Activated naive CD8-positive, alpha-beta T cell treated with anti-CD3 and anti-CD28 coated beads, Interleukin-2, amount 50 U/mL, for 16 hours (primary cell): Measurements from ENCODE around the gene MRM3.
"Not testable (repeated sequence)": the region's sequence is repeated elsewhere in the genome, so short reads cannot be mapped to it uniquely, and the experiment has no call there.

Experiments
- DNase-seq: peaks from one replicate; pipeline ENCODE4 v3.0.0-alpha.2; 2020; ENCODE audit warnings: low read depth, low spot score

MRM3 gene

GRCh38 chr17:825216-825615 lies 43.1 kb downstream of the MRM3 start:
- no peak for DNase-seq

GRCh38 chr17:826778-827177 lies 44.6 kb downstream of the MRM3 start:
- no peak for DNase-seq

- no peak for DNase-seq
Observed at GRCh38 chr17:828761-829160, 46.6 kb downstream of the MRM3 start.

GRCh38 chr17:829614-830013 lies 47.5 kb downstream of the MRM3 start:
- DNase-seq = not testable (repeated sequence)

- DNase-seq = no peak
Observed at GRCh38 chr17:830381-830780, 48.2 kb downstream of the MRM3 start.

GRCh38 chr17:830950-831349 lies 48.8 kb downstream of the MRM3 start:
- DNase-seq = no peak

- no peak for DNase-seq
Observed at GRCh38 chr17:834136-834535, 52.0 kb downstream of the MRM3 start.

- no peak for DNase-seq
Observed at GRCh38 chr17:835263-835662, 53.1 kb downstream of the MRM3 start.

GRCh38 chr17:835721-836120 lies 53.6 kb downstream of the MRM3 start:
- not testable (repeated sequence) for DNase-seq

GRCh38 chr17:836151-836550 lies 54.0 kb downstream of the MRM3 start:
- no peak for DNase-seq

GRCh38 chr17:838486-838885 lies 56.3 kb downstream of the MRM3 start:
- no peak for DNase-seq

GRCh38 chr17:841313-841712 lies 59.2 kb downstream of the MRM3 start:
- DNase-seq = no peak
